Anterior cingulate cortex (tissue), 58 donors: Measurements from ENCODE around the gene CAPN13.

ENCODE experiments used
- DNase-seq, 58 donors: peaks; one replicate each; lab custom pipeline; 2025; lab: John Stamatoyannopoulos, UW

CAPN13 gene

GRCh38 chr2:30688956-30689401, 118.3 kb downstream of the CAPN13 start:
- DNase-seq: peak in 1 of 58 donors; percentile 32

DNA sequence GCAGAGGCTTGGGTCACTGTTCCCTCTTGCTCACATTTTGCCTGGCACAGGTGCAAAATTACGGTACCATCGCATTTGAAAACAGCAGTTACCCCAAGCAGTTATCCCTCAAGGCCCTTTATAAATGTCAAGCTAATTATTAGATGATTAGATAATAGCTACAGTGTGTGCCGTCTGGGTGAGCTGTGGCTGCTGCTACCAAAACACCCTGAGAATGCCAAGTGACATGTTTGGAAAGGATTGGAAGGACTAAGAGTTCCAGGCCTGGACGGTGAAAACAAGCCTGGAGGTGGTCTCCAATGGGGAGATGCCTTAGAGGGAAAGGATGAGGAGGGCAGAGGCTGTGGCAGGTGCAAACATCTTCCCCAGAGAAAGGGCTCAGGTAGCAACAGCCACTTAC, 120.6 kb downstream of the CAPN13 start:
- DNase-seq: no peak

GRCh38 chr2:30686000-30686399, 121.2 kb downstream of the CAPN13 start:
- DNase-seq: no peak

- DNase-seq: no peak
These were observed 122.2 kb downstream of the CAPN13 start for GRCh38 chr2:30684996-30685395.

GRCh38 chr2:30684516-30684915, 122.7 kb downstream of the CAPN13 start:
- no peak for DNase-seq

DNA sequence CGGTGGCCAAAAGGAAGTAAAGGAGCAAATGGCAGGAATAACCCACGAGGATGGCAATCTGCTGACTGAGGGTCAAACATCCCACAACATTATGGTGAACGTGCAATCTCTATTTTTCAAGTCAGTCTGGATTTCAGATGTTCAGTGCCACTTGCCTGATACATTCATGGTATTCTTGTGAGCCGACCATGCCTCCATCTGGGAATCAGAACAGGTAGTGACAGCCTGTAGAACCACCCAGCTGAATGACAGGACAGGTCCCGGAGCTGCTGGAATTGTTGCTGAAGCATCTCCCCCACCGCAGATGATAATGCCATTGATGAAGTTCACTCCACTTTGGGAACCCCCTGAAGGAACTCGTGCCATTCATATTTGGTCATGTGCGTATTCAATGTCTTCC, 123.2 kb downstream of the CAPN13 start:
- no peak for DNase-seq

GRCh38 chr2:30683236-30683956, 123.8 kb downstream of the CAPN13 start:
- no peak for DNase-seq

- no peak for DNase-seq
These were observed 126.2 kb downstream of the CAPN13 start for GRCh38 chr2:30681022-30681421.

DNA sequence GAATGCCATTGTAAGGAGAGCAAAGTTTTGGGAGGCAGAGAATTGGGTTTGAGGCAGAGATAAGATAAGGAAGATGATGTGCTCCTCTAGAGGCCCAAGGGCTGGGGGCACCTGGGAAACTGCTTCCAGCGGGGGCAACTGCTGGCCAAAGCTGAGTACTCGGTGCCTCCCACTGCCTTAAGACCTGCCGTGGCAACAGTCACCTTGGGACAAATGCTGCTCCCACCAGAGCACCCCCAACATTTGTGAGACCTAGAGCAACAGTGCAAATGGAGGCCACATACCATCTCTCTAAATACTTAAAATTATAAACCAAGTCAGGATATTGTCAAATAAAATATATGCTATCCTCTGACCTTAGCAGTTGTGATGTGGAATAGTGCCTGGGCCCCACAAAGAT, 127.1 kb downstream of the CAPN13 start:
- DNase-seq: peak in 1 of 58 donors; percentile 17

DNA sequence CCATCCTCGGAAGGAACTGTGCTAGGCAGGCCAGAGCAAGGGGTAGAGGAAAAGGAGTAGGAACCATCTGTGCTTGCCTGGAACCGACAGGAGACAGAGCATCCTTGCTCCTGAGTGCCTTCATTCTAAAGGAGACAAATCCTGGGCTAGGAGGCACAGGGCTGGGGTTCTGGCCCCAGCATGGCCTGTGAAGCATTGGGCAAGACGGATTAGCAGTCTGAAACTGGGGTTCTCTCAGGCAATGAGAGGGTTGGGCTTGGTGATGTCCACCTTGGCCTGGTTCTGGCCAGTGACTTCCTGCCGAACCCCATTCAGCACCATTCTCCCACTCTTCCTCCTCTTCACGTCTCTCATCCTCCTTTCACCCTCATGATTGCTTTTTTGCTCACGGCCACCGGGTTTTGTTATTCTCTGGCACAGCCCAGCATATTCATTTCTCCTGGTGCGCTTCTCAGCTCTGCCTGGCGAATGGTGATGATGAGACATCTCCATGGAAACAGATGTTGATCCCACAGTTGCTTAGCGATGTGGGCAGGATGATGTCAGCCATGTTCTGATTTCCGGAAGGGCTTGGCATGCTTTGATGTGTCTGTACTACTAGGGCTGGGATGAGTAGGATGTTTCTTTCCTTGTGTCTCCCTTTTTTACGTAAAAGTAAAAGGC, 127.7 kb downstream of the CAPN13 start:
- DNase-seq: peak in 52 of 58 donors; percentile 9 to 90 (median 59)

- no peak for DNase-seq
These were observed 128.7 kb downstream of the CAPN13 start for GRCh38 chr2:30678410-30679137.

GRCh38 chr2:30677861-30678385, 129.3 kb downstream of the CAPN13 start:
- no peak for DNase-seq

GRCh38 chr2:30677231-30677630, 130.0 kb downstream of the CAPN13 start:
- DNase-seq: no peak

DNA sequence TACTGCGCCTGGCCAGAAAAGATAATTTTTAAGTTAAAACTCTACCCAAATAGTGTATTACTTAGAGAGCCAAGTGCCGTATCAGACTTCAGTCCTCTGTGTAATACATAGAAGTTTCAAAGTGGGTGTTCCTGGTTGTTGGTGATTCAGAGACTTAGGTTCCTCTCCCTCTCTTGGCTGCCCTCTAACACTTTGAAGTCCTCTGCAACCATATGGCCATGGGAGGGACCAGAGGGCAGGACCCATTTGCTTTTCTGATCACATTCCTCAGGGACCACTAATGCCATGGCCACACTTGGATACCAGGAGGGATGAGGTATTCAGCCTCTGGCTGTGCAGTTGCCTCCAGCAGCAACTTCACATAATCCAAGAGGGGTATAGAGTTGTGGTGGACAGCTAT, 131.5 kb downstream of the CAPN13 start:
- DNase-seq: no peak

DNA sequence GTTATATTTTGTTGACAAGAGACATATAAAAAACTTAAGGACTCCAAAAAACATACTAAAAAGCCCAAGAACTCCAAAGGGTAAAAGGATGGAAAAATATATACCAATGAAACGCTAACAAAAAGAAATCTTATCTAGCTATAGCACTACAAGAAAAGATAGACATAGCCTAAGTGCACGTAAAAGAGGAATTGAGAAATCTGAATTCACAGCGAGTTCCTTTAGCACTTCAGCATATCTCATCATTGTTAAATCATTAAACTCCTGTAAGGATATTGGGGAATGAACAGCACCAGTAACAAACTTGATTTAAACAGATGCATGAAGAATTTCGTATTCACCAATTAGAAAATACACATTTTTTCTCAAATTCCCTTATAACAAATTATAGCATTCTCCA, 134.1 kb downstream of the CAPN13 start:
- no peak for DNase-seq
